HG02884 (cell line): ENCODE data around the gene HOXB8.

ENCODE experiments used
- ATAC-seq: cut with Tn5 transposase; IDR thresholded peaks from one replicate; pipeline ENCODE4 v1.9.1; 2021; ENCODE audit warnings: mild to moderate bottlenecking, moderate library complexity; ENCODE audit not compliant: unreplicated experiment

Gene HOXB8

DNA sequence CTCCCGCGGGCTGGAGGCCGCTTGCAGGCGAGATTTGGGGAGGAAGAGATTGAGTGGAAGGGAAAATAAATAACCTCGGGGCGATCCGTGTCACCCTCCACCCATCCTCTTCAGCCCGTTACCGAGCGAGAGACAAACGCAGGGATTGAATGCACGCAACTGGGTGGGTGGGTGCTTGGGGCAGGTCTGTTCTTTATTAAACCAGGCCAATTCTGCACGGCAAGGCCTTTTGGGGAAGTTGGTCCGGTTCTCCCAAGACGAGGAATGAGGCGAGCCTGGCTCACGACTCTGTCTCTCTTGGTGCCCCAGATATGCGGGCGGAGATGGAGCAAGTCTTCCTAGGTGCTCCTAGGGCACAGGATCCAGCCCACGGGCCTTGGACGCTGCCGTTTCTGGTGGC, 3.9 kb downstream of the HOXB8 start:
- no peak for ATAC-seq

GRCh38 chr17:48610282-48611211, 4.5 kb downstream of the HOXB8 start, which contains the start of gene HOXB7:
TSS of gene HOXB7 (minus strand) at chr17:48611017. CDS start at chr17:48610918, 99 bp downstream.
- ATAC-seq: no peak

DNA sequence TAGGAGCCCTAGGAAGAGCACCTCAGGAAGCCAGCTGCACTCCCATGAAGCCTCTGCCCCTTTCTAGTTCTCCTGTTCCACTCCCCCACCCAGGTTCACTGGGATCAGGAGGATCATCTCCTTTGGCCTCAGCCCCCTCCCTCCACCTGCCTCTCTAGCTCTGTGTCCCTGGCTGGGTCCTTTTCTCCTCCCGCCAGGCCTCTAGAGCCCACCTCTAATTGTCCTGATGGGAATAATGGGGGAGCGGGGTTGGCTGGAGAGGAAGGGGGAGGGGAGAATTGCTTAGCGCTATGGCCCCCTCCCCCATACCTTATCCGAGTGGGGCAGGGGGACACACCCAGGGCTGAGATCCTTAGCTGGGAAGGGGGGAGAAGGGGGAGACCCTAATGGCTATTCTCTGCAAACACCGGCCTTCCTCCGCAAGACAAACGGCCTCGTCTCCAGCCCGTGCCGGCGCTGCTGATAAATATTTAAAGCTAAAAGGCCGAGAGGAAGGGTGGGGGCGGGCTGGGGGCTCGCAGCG, 5.3 kb downstream of the HOXB8 start:
- no peak for ATAC-seq

DNA sequence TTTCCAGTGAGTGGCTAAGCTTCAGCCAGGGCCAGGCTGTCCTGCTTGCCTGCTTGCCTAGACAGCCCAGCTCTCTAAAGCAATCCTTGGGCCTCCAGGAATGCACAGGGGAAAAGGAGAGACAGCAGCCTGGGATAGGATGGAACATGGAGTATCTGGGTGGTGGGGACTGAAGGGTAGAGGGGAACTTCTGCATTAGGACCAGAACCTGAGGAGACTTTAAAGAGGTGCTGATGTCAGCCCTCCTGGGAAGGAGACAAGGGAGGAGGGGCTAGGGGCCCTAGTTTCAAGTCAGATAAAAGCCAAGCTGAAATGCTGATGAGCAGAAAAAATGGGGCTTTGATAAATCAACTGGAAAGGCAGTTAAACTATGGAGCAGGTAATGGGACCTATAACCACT, 6.1 kb downstream of the HOXB8 start:
- no peak for ATAC-seq

DNA sequence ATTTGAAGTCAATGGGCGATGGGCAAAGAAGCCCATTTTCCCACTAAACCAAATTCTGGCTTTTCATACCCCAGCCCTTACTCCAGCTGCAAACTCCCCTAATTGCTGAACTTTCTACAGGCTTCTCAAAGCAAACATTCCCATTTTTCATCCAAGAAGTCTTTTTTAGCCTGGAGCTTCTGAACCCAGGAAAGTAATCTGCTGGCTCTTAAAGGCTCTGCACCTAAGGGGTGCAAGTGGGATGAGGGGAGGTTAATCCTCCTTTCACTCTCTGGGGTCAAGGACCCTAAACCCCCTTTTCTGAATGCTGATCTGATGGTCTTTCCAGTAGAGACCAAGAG, 6.6 kb downstream of the HOXB8 start:
- no peak for ATAC-seq

DNA sequence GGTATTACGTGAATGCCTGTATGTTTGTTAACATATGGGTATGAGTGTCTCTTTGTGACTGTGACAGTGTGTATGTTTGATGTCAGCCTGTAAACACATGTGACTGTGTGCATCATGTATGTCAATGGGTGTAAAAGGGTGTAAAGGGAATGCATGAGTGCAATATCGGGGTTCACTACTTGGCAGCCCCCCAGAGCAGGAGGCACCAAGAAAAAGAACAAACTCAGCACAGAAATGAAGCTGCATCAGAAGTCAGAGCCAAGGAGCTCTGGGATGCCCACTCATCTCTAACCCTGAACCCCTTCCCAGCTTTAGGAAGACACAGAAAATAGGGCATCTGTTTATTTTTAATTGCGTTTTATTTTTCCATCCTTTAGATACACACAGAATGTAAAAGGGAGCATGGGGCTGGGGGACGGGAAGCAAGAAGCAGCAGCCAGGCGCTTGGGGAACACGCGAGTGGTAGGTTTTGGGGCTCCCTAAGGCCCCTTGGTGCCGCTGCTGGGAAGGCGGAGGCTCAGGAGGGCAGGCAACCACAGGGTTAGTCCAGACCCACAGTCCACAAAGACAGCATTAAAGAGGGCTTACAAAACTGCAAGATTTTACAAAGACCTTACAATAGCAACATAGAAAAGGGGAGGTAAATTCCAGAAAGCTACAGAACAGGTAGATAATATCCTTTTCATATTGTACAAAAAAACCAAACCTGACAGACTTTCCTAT, 8.0 kb downstream of the HOXB8 start:
- ATAC-seq: no peak

- no peak for ATAC-seq
Observed at GRCh38 chr17:48605991-48606891, 8.9 kb downstream of the HOXB8 start.

DNA sequence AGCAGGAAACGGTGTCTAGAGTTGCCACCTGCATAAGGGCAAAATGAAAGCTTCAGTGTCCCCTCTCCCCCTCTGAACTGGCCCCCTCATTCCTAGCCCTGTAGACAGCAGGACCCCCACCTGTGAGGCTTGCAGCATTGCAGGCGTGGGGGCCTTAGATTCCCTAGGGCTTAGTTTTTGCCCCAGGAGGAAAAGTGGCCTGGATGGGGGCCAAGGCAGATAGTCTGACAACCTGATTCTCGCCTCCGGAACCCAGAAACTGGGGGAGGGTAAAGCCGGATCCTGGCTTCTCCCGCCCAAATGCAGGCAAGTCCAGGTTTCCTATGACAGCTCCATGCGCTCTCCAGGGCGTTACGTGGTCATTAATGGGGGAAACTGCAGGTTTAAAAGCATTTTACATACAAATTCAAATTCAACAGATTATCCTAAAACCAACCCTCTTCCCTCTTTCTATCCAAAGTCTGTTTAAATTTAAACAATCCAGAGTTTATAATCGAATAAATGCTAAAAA, 9.6 kb downstream of the HOXB8 start:
- ATAC-seq: no peak

GRCh38 chr17:48604770-48605329, 10.2 kb downstream of the HOXB8 start, which contains the start of gene HOXB6:
TSS of gene HOXB6 (minus strand) at chr17:48604986. CDS start at chr17:48598150, 6,836 bp downstream.
- ATAC-seq: no peak

DNA sequence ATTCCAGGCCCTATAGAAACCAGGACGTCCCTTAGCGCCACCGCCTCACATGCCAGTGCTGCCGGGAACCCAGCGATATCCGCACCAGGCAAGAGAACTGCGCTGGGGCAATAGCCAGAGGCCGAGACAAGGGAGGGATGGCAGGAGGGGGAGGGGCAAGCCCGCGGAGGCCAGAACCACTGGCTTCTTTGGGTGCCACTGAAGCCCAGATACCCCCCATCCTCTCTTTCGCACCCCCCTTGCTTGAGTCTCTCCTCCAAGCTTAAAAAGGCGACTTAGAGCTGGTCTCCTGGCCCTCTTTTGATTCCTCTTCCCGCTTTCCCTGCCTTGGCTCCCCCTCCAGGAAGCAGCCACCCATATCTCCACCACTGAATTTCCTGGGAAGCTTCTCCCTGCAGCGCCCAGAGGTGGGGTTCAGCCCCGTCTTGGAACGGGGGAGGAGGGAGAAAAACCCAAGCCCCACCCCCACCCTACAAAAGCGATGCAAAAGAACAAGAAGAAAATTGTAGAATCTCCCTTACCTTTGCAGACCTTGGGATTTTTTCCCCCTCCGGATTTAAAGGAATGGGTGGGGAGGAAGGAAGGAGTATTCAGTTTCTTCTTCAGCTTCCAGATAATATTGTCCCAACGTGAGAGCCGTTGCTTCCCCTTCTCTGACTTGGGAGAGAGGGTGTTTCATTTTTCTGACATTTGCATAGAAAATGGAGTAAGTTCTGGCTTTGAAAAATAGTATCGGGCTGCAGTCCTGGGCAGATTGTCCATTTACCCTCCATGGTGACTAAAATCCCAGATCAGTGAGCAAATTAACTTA, 10.9 kb downstream of the HOXB8 start:
- no peak for ATAC-seq

DNA sequence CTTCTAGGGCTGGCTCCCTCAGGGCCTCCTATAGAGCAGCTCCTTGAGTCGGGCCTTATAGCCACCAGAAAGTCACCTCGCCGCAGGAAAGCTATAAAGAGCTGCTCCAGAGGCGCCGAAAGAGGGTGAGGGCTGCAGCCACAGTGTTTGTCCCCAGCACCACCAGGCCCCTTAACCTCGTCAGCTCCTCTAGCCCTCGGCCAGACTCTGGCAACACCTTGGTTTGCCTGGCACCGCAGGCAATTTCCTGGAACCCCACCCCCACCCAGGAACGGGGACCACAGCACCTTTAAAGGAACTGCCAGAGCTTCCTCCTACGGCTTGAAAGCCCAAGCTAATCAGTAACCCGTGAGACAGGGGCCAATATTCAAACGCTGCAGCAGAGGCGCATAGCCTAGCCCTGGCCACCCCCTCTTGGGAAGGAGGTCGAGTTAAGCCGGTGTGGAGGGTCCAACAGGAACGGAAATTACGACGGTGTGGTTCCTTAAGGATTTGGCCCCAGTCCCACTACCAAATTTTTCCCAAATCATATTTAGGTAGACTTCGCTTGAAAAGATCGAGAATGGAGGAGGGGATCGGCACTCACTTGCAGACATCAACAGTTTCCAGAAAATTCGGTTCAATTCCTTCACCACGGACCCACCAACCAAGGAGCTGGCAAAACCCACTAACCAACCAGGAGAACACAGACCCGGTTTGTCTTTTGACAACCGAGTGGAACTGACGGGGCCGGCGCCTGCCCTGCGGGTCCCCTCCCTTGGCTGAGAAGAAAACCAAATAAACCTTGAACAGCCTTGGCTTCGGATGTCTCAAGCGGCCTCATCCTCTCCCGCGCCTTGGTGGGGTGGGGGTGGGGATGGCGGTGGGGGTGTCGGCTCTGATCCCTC, 13.3 kb downstream of the HOXB8 start:
- no peak for ATAC-seq

GRCh38 chr17:48601207-48601538, 13.9 kb downstream of the HOXB8 start:
- ATAC-seq: no peak

DNA sequence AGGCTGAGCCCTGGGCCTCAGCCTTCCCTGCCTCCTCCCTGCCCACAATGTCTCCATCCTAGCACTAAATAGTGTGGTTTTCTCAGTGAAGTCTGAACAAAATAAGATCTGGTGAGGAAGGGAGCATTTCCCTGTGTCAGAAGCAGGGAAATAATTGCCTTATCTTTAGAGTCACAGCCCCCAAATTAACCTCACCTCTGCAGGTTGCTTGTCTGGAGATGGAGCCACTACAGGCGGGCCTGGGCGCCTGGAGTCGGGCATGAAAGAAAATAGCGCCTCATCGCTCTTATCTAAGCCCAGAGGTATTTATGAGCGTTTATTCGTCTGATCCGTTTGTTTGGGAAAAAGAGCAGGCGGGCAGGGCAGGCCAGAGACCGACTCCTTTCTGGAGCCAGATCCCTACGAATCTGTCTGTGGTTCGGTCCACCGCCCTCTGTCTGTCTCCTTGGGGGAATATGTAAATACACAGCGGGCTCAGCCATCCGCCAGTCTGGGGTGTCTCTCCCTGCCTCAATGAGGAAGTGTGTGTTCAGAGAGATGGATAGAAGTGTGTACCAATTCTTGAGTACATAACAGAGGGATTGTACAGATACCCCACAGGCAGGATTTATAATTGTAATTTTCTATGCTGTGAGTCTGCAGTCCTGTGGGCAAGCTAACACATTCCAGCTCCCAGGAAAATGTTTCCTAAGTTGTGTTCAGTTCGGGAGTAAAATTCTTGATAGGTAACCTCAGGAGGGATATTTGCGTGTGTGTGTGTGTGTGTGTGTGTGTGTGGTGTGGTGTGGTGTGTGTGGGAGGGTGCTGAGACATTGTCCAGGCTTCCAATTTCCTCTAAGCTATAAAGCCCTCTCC, 14.6 kb downstream of the HOXB8 start:
- no peak for ATAC-seq

DNA sequence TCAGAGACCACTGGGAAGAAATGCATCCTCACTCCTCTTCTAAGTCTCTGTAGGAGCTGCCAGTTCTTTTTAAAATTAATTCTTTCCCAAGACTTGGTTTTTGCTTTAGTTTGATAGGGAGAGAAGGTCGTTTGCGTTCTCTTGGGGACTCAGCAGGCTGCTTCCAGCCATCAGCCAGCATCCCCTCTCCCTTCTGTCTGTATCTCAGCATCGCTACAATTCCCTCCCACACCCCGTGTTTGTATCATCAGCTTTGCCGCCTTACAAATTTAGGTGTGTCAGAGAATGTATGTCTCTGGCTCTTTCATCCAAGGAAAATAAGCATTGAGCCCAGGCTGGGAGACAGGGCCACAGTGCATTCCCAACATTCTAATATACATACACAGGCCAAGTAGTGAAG, 15.7 kb downstream of the HOXB8 start:
- no peak for ATAC-seq

- no peak for ATAC-seq
Observed at GRCh38 chr17:48598736-48599135, 16.4 kb downstream of the HOXB8 start.

GRCh38 chr17:48597778-48598631, 17.1 kb downstream of the HOXB8 start:
- no peak for ATAC-seq

DNA sequence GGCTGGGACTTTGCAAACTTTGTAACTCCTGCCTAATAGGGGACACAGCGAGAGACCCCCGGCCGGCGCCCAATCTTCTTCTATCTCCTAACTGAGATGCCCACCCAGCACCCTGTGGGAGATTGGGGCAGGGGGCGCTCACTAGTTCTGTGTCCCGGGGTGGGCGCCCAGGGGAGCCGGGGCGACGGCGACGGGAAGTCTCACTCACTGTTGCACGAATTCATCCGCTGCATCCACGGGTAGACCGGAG, 17.6 kb downstream of the HOXB8 start:
- ATAC-seq: no peak
